Adipose tissue (tissue), 3 donors: ENCODE results near the gene ZFP64. TPM values are rescaled to one million over a fixed set of nuclear protein-coding genes. Genes with fewer than 3 reads are reported as not detected.
"Not testable (repeated sequence)": the region's sequence is repeated elsewhere in the genome, so short reads cannot be mapped to it uniquely, and the experiment has no call there.

Source experiments
- H3K27ac ChIP-seq: one replicate; pipeline ENCODE4 v1.5.1; 2013; ENCODE audit warnings: low read depth, low read length
- WGBS, 3 donors: extraction: QIAGEN DNeasy Blood & Tissue Kit; methylation state at CpG; one replicate each; pipeline ENCODE4 v1.1.7; 2013; 5-methylcytosine and 5-hydroxymethylcytosine counted together
- polyA plus RNA-seq, 3 donors: library from polyadenylated mRNA; stranded (reverse); fragments of 200-250 nt; gene quantifications; one replicate each; pipeline ENCODE4 v1.2.3, GENCODE V29; 2013
- donor health status: healthy with polysubstance abuse.
- donor health status: Bipolar disorder and iron deficiency.
- donor health status: healthy.

The ZFP64 gene
- polyA plus RNA-seq, 3 donors = 3.9 to 7.0 (median 4.1) TPM

- no peak overlapping the region for H3K27ac ChIP-seq
- 96% methylated on average over 8 of the region's 8 CpGs for WGBS, 3 donors
Measured at GRCh38 chr20:52171025-52171424, 20.6 kb downstream of the ZFP64 start.

- 88 to 100% (median 92%) methylated on average over 1 of the region's 1 CpG for WGBS, 3 donors
- no peak overlapping the region for H3K27ac ChIP-seq
Measured at GRCh38 chr20:52168116-52168515, 23.5 kb downstream of the ZFP64 start.

GRCh38 chr20:52167232-52167840 is 24.2 kb downstream of the ZFP64 start:
- no peak overlapping the region for H3K27ac ChIP-seq
- WGBS, 3 donors = 97 to 100% (median 98%) methylated on average over 4 of the region's 4 CpGs

- whole genome bisulfite sequencing, 3 donors = 100% methylated on average over 1 of the region's 1 CpG
- no peak overlapping the region for H3K27ac ChIP-seq
Measured at GRCh38 chr20:52166150-52166549, 25.4 kb downstream of the ZFP64 start.

- WGBS, 3 donors = 91 to 98% (median 93%) methylated on average over 9 of the region's 9 CpGs
- H3K27ac ChIP-seq = no peak overlapping the region
Measured at GRCh38 chr20:52160621-52161204, 30.9 kb downstream of the ZFP64 start.

GRCh38 chr20:52160049-52160570 is 31.5 kb downstream of the ZFP64 start:
- 97 to 99% (median 98%) methylated on average over 18 of the region's 18 CpGs for WGBS, 3 donors
- H3K27ac ChIP-seq = no peak overlapping the region

GRCh38 chr20:52154575-52154974 is 37.0 kb downstream of the ZFP64 start:
- H3K27ac ChIP-seq = no peak overlapping the region
- WGBS, 3 donors = 55 to 63% (median 59%) methylated on average over 1 of the region's 1 CpG

- H3K27ac ChIP-seq = no peak overlapping the region
- WGBS, 3 donors = 84 to 94% (median 91%) methylated on average over 7 of the region's 7 CpGs
Measured at GRCh38 chr20:52153896-52154295, 37.7 kb downstream of the ZFP64 start.

- 96% methylated on average over 19 of the region's 19 CpGs for WGBS, 3 donors
- H3K27ac ChIP-seq = no peak overlapping the region
Measured at GRCh38 chr20:52152921-52153320, 38.7 kb downstream of the ZFP64 start.

- 94 to 95% (median 95%) methylated on average over 26 of the region's 26 CpGs for WGBS, 3 donors
- no peak overlapping the region for H3K27ac ChIP-seq
Measured at GRCh38 chr20:52152416-52152815, 39.2 kb downstream of the ZFP64 start.

- 54 to 65% (median 60%) methylated on average over 2 of the region's 2 CpGs for WGBS, 3 donors
- no peak overlapping the region for H3K27ac ChIP-seq
Measured at GRCh38 chr20:52150440-52151258, 40.9 kb downstream of the ZFP64 start.

GRCh38 chr20:52145587-52145986 is 46.0 kb downstream of the ZFP64 start:
- H3K27ac ChIP-seq = no peak overlapping the region

GRCh38 chr20:52143277-52143676 is 48.3 kb downstream of the ZFP64 start:
- no peak overlapping the region for H3K27ac ChIP-seq
- WGBS, 3 donors = 76 to 88% methylated on average over 2 of the region's 2 CpGs; no CpG with 5 or more reads in 1 of the 3 donors

- H3K27ac ChIP-seq = no peak overlapping the region
- WGBS, 3 donors = 75 to 87% methylated on average over 2 of the region's 2 CpGs; no CpG with 5 or more reads in 1 of the 3 donors
Measured at GRCh38 chr20:52142757-52143156, 48.8 kb downstream of the ZFP64 start.

GRCh38 chr20:52139986-52140385 is 51.6 kb downstream of the ZFP64 start:
- 91 to 92% (median 92%) methylated on average over 5 of the region's 5 CpGs for WGBS, 3 donors

GRCh38 chr20:52137850-52138249 is 53.7 kb downstream of the ZFP64 start:
- no peak overlapping the region for H3K27ac ChIP-seq
- WGBS, 3 donors = 89 to 97% (median 95%) methylated on average over 4 of the region's 4 CpGs

More at GRCh38 chr20:52139986-52140385, 51.6 kb downstream of the ZFP64 start:
- no peak overlapping the region for H3K27ac ChIP-seq

GRCh38 chr20:52133714-52134113 is 57.9 kb downstream of the ZFP64 start:
- not testable (repeated sequence) for H3K27ac ChIP-seq
- WGBS, 3 donors = 94 to 96% (median 95%) methylated on average over 2 of the region's 2 CpGs

- WGBS, 3 donors = 78 to 94% (median 90%) methylated on average over 3 of the region's 3 CpGs
- H3K27ac ChIP-seq = no peak overlapping the region
Measured at GRCh38 chr20:52132337-52132736, 59.2 kb downstream of the ZFP64 start.

- 85 to 93% (median 92%) methylated on average over 1 of the region's 1 CpG for WGBS, 3 donors
- H3K27ac ChIP-seq = no peak overlapping the region
Measured at GRCh38 chr20:52131048-52131643, 60.4 kb downstream of the ZFP64 start.
